Muscle of leg (tissue), 11 donors: ENCODE results near the gene TNIK. TPM values are rescaled to one million over a fixed set of nuclear protein-coding genes. Genes with fewer than 3 reads are reported as not detected.

Experiments used
- DNase-seq: peaks from one replicate; pipeline ENCODE4 v3.0.0; 2013
- H3K27ac ChIP-seq: one replicate; pipeline ENCODE4 v1.5.1; 2013; ENCODE audit warnings: mild to moderate bottlenecking, low read length, control low read depth
- H3K27me3 ChIP-seq: one replicate; pipeline ENCODE4 v1.6.1; 2013; ENCODE audit warnings: low read length; ENCODE audit not compliant: control insufficient read depth, insufficient read depth
- H3K36me3 ChIP-seq: one replicate; pipeline ENCODE4 v1.6.1; 2013; ENCODE audit warnings: low read length; ENCODE audit not compliant: control insufficient read depth, insufficient read depth
- H3K4me1 ChIP-seq: one replicate; pipeline ENCODE4 v1.6.1; 2013; ENCODE audit warnings: low read length; ENCODE audit not compliant: control insufficient read depth, insufficient read depth
- H3K4me3 ChIP-seq: one replicate; pipeline ENCODE4 v1.5.1; 2013; ENCODE audit warnings: low read length, control low read depth
- H3K9me3 ChIP-seq: replicated peaks from 2 replicates; pipeline ENCODE4 v1.6.1; 2013; ENCODE audit warnings: low read depth, low read length; ENCODE audit not compliant: control insufficient read depth
- WGBS: methylation state at CpG from one replicate; pipeline ENCODE4 v1.1.5; 2013; ENCODE audit warnings: missing lambda C conversion rate; ENCODE audit not compliant: insufficient coverage; 5-methylcytosine and 5-hydroxymethylcytosine counted together
- polyA plus RNA-seq, 8 donors: library from polyadenylated mRNA; unstranded; fragments of 120-200 nt; gene quantifications; one replicate each; pipeline versions ENCODE4 v1.2.1 to v1.2.3, GENCODE V29; 2013; ENCODE audit warnings: inconsistent platforms in 1 of 8, low replicate concordance in 1 of 8; ENCODE audit not compliant: insufficient read length in 8 of 8, insufficient read depth in 1 of 8
- total RNA-seq: library from RNA; stranded (reverse); fragments of 120-200 nt; gene quantifications from one replicate; pipeline ENCODE4 v1.2.4, GENCODE V29; 2013

Gene TNIK
- total and polyA plus RNA-seq, 9 donors = 26.1 to 46.0 (median 33.6) TPM

DNA sequence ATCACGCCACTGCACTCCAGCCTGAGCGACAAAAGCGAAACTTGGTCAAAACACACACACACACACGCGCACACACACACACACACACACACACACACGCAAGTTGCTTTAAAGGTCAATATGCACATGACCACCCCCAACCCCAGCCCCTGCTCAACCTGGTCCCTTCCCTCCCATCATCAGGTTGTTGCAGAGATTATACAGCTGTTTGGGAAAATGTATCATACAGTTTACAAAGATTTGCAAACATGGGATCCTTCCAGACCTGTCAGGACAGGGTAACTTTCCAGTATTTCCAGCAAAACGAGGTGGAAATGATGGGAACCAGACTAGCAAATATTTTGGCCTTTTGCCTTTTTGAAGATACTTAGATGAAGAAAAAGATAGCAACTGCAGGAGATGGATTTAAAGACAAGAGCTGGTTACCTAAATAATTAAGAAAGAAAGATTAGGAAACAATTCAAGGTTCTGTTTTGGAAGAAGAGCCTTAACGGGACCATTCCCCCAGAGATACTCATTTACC lies 80.2 kb downstream of the TNIK start:
- H3K4me1 ChIP-seq = peaks cover 32% of the 10 kb centered on the region
- no peaks in the 10 kb centered on the region for H3K36me3 ChIP-seq
- DNase-seq = no peak
- no peak overlapping the region for H3K27ac ChIP-seq
- no peak overlapping the region for H3K4me3 ChIP-seq
- 22% methylated on average over 2 of the region's 8 CpGs for WGBS
- H3K27me3 ChIP-seq = no peaks in the 10 kb centered on the region
- no peaks in the 10 kb centered on the region for H3K9me3 ChIP-seq

DNA sequence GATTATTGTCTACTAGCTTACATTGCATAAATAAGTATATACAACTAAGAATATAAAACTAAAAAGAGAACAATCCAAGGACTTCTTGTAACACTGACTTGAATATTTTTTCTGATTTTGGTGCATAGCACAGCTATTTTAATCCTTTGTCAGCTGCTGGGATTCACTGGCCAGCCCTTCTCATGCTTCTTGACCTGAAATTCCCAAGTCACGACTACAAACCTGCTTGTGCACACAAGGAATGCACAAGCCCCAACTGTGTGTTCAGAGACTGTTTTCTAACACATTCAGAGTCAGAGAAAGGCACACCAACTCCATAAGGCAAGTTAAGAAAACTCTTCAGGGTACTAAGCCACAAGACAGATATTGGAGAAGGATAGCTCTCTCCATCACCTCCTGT lies 80.9 kb downstream of the TNIK start:
- Histone ChIP-seq H3K27me3 (no peaks in the 10 kb centered on the region), H3K9me3 (no peaks in the 10 kb centered on the region), H3K27ac (no peak overlapping the region), H3K4me1 (peaks cover 32% of the 10 kb centered on the region), H3K36me3 (no peaks in the 10 kb centered on the region), H3K4me3 (no peak overlapping the region)
- no peak for DNase-seq
- WGBS = no CpG with 5 or more reads among the region's 1 CpG

DNA sequence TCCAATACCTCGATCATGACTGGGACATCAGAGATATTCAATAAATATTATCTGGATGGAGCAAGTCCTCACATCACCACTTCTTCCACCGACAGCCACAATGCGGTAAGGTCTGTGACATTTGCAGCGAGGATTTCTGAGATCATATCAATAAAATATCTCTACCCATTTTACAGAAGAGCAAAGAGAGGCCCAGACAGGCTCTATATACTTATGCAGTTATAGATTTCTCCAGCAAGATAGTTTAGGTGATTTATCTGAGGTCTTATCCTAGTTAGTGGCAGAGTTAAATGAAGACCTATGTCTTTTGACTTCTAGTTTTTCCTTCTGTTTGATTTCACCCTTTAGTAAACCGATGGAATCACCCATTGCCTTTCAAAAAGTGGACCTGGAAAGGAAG lies 81.6 kb downstream of the TNIK start:
- Histone ChIP-seq H3K9me3 (no peaks in the 10 kb centered on the region), H3K4me3 (no peak overlapping the region), H3K27ac (no peak overlapping the region), H3K27me3 (no peaks in the 10 kb centered on the region), H3K4me1 (peaks cover 29% of the 10 kb centered on the region), H3K36me3 (no peaks in the 10 kb centered on the region)
- 100% methylated on average over 1 of the region's 5 CpGs for WGBS
- DNase-seq = no peak

DNA sequence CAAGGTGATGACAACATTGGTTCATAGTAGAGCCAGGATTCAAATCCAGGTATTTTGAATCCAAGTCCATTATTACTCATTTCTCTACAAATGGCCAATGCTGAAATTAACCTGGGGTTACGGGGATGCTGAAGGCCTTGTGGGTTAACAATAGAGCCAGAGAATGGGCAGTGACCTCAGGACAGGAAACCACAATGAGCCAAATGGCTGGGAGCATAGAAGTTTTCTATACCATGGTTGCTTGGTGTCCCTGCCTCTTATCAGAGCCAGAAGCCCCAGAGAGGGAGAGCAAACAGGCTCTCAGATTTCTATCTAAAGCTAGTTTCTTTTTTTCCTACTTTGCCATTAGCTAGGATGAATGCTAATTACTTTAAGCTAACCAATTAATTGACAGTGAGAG lies 82.3 kb downstream of the TNIK start:
- 100% methylated on average over 1 of the region's 1 CpG for WGBS
- Histone ChIP-seq H3K4me3 (no peak overlapping the region), H3K27ac (no peak overlapping the region), H3K9me3 (no peaks in the 10 kb centered on the region), H3K4me1 (peaks cover 24% of the 10 kb centered on the region), H3K27me3 (no peaks in the 10 kb centered on the region), H3K36me3 (no peaks in the 10 kb centered on the region)
- no peak for DNase-seq

DNA sequence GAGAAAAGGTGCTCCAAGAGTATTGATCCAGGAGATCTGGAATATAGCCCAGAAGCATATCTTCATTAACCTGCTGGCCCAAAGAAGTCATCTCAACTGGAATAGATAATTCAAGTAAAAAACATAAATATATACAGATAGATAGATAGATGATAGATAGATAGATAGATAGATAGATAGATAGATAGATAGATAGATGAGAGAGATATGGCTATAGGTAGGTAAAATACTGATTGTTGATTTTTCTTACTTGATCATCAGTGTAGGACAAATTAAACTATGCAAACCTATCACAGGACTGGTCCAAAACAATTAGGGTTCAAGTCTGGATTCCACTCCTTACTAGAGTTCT lies 83.6 kb downstream of the TNIK start:
- Histone ChIP-seq H3K4me3 (no peak overlapping the region), H3K4me1 (peaks cover 20% of the 10 kb centered on the region), H3K9me3 (no peaks in the 10 kb centered on the region), H3K36me3 (no peaks in the 10 kb centered on the region), H3K27ac (no peak overlapping the region), H3K27me3 (no peaks in the 10 kb centered on the region)
- DNase-seq = no peak

DNA sequence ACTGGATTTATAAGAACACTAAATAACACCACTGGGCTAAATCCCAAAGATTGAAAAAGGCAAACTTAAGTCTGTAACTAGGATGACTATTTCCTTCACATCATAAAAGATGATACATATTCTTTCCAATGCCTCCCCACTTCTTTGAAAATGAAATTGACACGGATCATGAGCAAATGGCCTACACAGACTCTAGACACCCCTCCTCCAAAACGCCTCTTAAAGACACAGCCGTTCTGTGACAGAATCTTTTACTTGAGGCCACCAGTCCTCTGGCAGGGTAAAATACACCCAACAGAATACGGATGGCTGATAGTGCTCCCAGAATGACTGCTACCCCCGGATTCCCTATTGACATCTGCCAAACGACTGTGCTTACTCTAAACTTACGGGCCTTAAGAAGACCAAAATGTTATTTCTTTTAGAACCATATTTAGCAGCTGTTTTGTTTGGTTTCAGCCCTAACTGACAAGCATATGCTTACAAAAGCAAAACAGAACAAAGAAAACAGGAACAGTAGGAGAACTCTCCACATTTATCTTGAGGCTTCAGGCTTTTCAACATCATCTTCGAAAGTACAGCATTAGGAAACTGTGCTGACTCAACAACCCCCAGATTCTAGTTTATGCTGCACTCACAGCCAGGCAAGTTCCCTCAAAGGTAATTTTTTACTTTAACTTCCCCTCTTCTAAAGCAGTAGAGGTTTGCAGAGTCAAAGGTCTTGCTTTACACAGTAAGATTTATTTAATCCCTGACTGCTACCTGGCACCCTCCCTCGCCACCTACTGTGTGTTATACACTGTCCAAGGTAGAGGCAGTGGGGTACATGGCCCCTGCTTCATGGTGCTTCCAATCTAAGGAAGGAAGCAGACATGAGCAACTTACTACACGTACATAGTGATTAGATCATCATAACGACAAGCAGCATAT lies 84.3 kb downstream of the TNIK start:
- WGBS = 35% methylated on average over 3 of the region's 11 CpGs
- H3K4me1 ChIP-seq = peaks cover 19% of the 10 kb centered on the region

DNA sequence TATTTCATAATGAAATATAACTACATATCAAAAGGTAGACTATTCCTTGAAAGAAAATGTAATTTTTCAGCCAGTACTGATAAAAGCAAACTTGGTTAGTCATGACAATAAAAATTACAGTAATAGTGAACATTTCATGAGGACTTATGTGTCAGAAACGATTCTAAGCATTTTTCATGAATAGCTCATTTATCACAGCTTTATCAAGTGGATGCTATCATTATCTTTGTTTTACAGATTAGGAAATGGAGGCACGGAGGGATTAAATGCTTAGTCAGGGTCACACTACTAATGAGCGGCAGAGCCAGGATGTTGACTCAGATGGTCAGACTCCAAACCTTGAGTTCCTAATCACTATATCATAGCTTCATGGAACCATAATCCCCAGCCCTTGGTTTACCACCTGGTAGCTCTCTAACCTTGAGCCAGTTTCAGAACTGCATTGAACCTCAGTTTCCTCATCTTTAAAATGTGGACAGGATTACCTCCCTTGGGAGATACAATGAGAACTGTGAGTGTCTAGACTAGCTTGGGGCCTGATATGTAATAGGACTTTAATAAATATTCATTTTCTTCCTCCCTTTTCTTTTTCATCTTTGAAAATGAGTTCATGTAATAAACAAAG lies 85.4 kb downstream of the TNIK start:
- H3K9me3 ChIP-seq = no peaks in the 10 kb centered on the region
- H3K27ac ChIP-seq = no peak overlapping the region
- no peak for DNase-seq
- no peaks in the 10 kb centered on the region for H3K27me3 ChIP-seq
- no CpG with 5 or more reads among the region's 3 CpGs for WGBS
- H3K4me3 ChIP-seq = no peak overlapping the region
- H3K36me3 ChIP-seq = no peaks in the 10 kb centered on the region
- H3K4me1 ChIP-seq = peaks cover 17% of the 10 kb centered on the region

More for the DNA sequence above, 84.3 kb downstream of the TNIK start:
- Histone ChIP-seq H3K9me3 (no peaks in the 10 kb centered on the region), H3K27me3 (no peaks in the 10 kb centered on the region), H3K4me3 (no peak overlapping the region), H3K27ac (peak overlapping the region; percentile 33), H3K36me3 (no peaks in the 10 kb centered on the region)
- DNase-seq = peak; percentile 63

DNA sequence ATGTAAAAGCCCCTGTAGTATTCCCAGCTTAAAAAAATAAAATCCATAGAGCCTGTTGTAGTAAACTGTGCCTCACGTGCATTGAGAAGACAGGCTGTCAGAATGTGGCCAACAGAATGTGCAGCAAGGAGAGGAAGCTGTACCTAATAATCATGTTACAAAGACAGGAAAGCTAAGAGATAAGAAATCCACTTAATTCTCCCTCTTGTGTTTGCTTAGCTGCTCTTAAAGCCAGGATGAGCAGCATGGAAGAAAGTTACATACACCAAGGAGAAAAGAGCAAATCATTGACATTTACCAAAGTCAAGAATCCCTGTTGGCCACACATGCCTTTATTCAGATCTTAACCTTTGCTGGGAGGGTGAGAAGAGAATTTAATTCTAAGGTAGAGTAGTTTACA lies 85.9 kb downstream of the TNIK start:
- WGBS = no CpG with 5 or more reads among the region's 1 CpG
- no peak overlapping the region for H3K27ac ChIP-seq
- peaks cover 15% of the 10 kb centered on the region for H3K4me1 ChIP-seq
- no peak for DNase-seq
- no peak overlapping the region for H3K4me3 ChIP-seq
- H3K36me3 ChIP-seq = no peaks in the 10 kb centered on the region
- no peaks in the 10 kb centered on the region for H3K27me3 ChIP-seq
- no peaks in the 10 kb centered on the region for H3K9me3 ChIP-seq

DNA sequence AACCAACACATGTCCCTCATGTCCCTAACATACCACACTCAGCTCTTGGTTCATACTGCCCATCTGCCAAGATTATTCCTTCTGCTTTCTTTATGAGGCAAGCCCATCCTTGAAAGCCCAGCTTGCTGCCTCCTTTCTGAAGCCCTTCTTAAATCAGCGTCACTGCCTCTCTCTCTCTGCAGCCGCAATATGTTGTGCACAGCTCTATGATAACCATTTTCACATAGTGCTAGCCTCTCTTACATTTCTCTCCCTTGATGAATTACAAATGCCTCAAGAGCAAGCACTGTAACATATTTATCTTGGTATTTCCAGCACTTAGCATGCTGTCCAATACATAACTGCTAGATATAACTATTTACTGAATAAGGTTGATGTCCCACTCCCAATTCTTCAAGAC lies 86.5 kb downstream of the TNIK start:
- H3K27ac ChIP-seq = no peak overlapping the region
- no peak overlapping the region for H3K4me3 ChIP-seq

DNA sequence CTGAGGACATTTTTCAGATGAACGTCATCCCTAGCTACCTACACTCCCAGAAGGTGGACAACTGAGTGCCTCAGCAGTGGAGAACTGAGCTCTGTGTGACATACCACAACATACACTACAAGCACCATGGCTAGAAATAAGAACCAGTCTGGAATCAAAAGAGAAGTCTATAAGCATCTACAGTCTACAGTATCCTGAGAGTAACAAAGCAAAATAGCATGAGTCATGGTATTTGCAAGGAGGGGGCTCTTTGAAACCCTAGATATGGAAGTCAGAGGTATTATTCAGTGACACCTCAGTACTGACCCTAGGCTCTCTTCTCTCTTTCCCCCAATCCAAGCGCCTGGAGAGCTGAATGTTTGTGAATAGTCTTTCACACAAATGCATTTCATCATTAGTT lies 87.5 kb downstream of the TNIK start:
- H3K36me3 ChIP-seq = no peaks in the 10 kb centered on the region
- no peak for DNase-seq
- H3K4me3 ChIP-seq = no peak overlapping the region
- H3K27ac ChIP-seq = no peak overlapping the region
- H3K9me3 ChIP-seq = no peaks in the 10 kb centered on the region
- peaks cover 13% of the 10 kb centered on the region for H3K4me1 ChIP-seq
- WGBS = no CpG with 5 or more reads among the region's 2 CpGs
- H3K27me3 ChIP-seq = no peaks in the 10 kb centered on the region

More for the DNA sequence above, 86.5 kb downstream of the TNIK start:
- no peak for DNase-seq
- H3K27me3 ChIP-seq = no peaks in the 10 kb centered on the region
- H3K9me3 ChIP-seq = no peaks in the 10 kb centered on the region
- no peaks in the 10 kb centered on the region for H3K36me3 ChIP-seq
- H3K4me1 ChIP-seq = peaks cover 13% of the 10 kb centered on the region
- WGBS = 87% methylated on average over 2 of the region's 2 CpGs
